HCT116 (cell line): Measurements from ENCODE around the gene ALDH4A1. TPM values are rescaled to one million over a fixed set of nuclear protein-coding genes. Genes with fewer than 3 reads are reported as not detected.

ENCODE experiments used
- ATAC-seq: fragments of 200-7000 bp; cut with Tn5 transposase; 2 replicates; pipeline ENCODE4 v1.9.1; 2020; ENCODE audit warnings: mild to moderate bottlenecking, moderate library complexity
- BruUV-seq: library from RNA; stranded (reverse); fragments of 400-500 nt; replicated peaks from 2 replicates; lab custom pipeline; 2021; lab: Mats Ljungman, UMichigan
- CTCF ChIA-PET: fragments of 300-600 bp; sonication (Branson Sonifier 250); formaldehyde crosslinking; loops from one replicate; lab custom pipeline; 2021; ENCODE audit warnings: antibody characterized with exemption; lab: Charles Lee
- POLR2A ChIA-PET: fragments of 300-600, 350-600 bp; sonication (Branson Sonifier 250); formaldehyde crosslinking; loops from one replicate; lab custom pipeline; 2021; ENCODE audit warnings: antibody characterized with exemption; lab: Charles Lee
- RAD21 ChIA-PET, 2 experiments: fragments of 300-600 bp; sonication (Branson Sonifier 250); formaldehyde crosslinking; loops; one replicate each; lab custom pipeline; 2023; ENCODE audit warnings: low total read pairs in 2 of 2; ENCODE audit not compliant: uncharacterized antibody in 2 of 2, unreplicated experiment in 2 of 2, low non-redundant PET in 1 of 2; lab: Charles Lee
- DNase-seq: peaks from one replicate; pipeline ENCODE4 v3.0.0-alpha.2; 2010; ENCODE audit warnings: low read depth, low spot score
- H2AFZ ChIP-seq: fragments of 200-600 bp; shearing (Covaris generic), sonication (generic); 2 replicates; pipeline ENCODE4 v1.6.1; 2017; ENCODE audit warnings: low read depth, mixed run types, mixed read lengths, antibody characterized with exemption, low read length; ENCODE audit not compliant: poor library complexity, severe bottlenecking
- H3K27ac ChIP-seq: 2 replicates; pipeline ENCODE4 v1.5.1; 2012; ENCODE audit warnings: low read depth, low read length
- H3K27me3 ChIP-seq: fragments of 200-600 bp; sonication (generic); 2 replicates; pipeline ENCODE4 v1.6.1; 2016; ENCODE audit warnings: mixed run types, low read length, mixed read lengths; ENCODE audit not compliant: insufficient read depth
- H3K36me3 ChIP-seq, 2 experiments: fragments of 200-500 bp in 1 of 2; fragments of 200-600 bp in 1 of 2; sonication (Bioruptor generic) in 1 of 2; sonication (generic) in 1 of 2; 2 replicates each; pipeline versions ENCODE4 v1.5.1 to v1.6.1; 2014 to 2016; ENCODE audit warnings: low read length in 2 of 2, inconsistent platforms in 1 of 2, mixed read lengths in 1 of 2, mixed run types in 1 of 2; ENCODE audit not compliant: insufficient read depth in 2 of 2, control insufficient read depth in 1 of 2
- H3K4me1 ChIP-seq, 2 experiments: fragments of 200-600 bp in 1 of 2; sonication (generic) in 1 of 2; 2 replicates each; pipeline versions ENCODE4 v1.5.1 to v1.6.1; 2012 to 2017; ENCODE audit warnings: low read length in 2 of 2, inconsistent platforms in 1 of 2, mild to moderate bottlenecking in 1 of 2, mixed read lengths in 1 of 2, mixed run types in 1 of 2, moderate library complexity in 1 of 2; ENCODE audit not compliant: insufficient read depth in 2 of 2, control insufficient read depth in 1 of 2
- H3K4me2 ChIP-seq: fragments of 200-600 bp; sonication (generic); 2 replicates; pipeline ENCODE4 v1.6.1; 2017; ENCODE audit warnings: mixed run types, low read length, mixed read lengths
- H3K4me3 ChIP-seq, 2 experiments: fragments of 200-600 bp in 1 of 2; sonication (generic) in 1 of 2; replicated peaks in 1 of 2; 2 replicates each; pipeline ENCODE4 v1.5.1; 2011 to 2016; ENCODE audit warnings: low read length in 2 of 2, control low read depth in 1 of 2, low read depth in 1 of 2, mild to moderate bottlenecking in 1 of 2, mixed read lengths in 1 of 2, mixed run types in 1 of 2
- H3K79me2 ChIP-seq: fragments of 200-600 bp; sonication (generic); 2 replicates; pipeline ENCODE4 v1.6.1; 2017; ENCODE audit warnings: mild to moderate bottlenecking, mixed run types, low read length, moderate library complexity, mixed read lengths; ENCODE audit not compliant: insufficient read depth
- H3K9ac ChIP-seq: fragments of 200-600 bp; sonication (generic); 2 replicates; pipeline ENCODE4 v1.6.1; 2016; ENCODE audit warnings: low read length, mixed read lengths
- H3K9me2 ChIP-seq: fragments of 200-600 bp; sonication (generic), shearing (Covaris generic); 2 replicates; pipeline ENCODE4 v1.6.1; 2017; ENCODE audit warnings: mixed run types, mild to moderate bottlenecking, moderate library complexity; ENCODE audit not compliant: insufficient read depth
- H3K9me3 ChIP-seq, 2 experiments: fragments of 200-500 bp in 1 of 2; fragments of 200-600 bp in 1 of 2; sonication (Bioruptor generic) in 1 of 2; sonication (generic) in 1 of 2; 2 replicates each; pipeline ENCODE4 v1.6.1; 2014 to 2017; ENCODE audit warnings: low read length in 2 of 2, mixed read lengths in 2 of 2, inconsistent platforms in 1 of 2, low read depth in 1 of 2, mild to moderate bottlenecking in 1 of 2, mixed run types in 1 of 2, moderate library complexity in 1 of 2; ENCODE audit not compliant: control insufficient read depth in 1 of 2, insufficient read depth in 1 of 2
- H4K20me1 ChIP-seq: fragments of 200-600 bp; sonication (generic), shearing (Covaris generic); 2 replicates; pipeline ENCODE4 v1.6.1; 2017; ENCODE audit warnings: mixed run types, mild to moderate bottlenecking, moderate library complexity; ENCODE audit not compliant: insufficient read depth
- CEBPB ChIP-seq: IDR thresholded peaks from 2 replicates; pipeline ENCODE4 v1.6.1; 2012; ENCODE audit warnings: low read depth
- EZH2phosphoT487 ChIP-seq: fragments of 200-600 bp; IDR thresholded peaks from 2 replicates; pipeline ENCODE4 v1.6.1; 2018; ENCODE audit warnings: antibody characterized with exemption, borderline replicate concordance
- JUND ChIP-seq: IDR thresholded peaks from 2 replicates; pipeline ENCODE4 v1.6.1; 2012
- RAD21 ChIP-seq: IDR thresholded peaks from 2 replicates; pipeline ENCODE4 v1.6.1; 2012; ENCODE audit warnings: low read depth, mild to moderate bottlenecking
- SIN3A ChIP-seq: IDR thresholded peaks from 2 replicates; pipeline ENCODE4 v1.6.1; 2012; ENCODE audit warnings: low read depth
- YY1 ChIP-seq: IDR thresholded peaks from 2 replicates; pipeline ENCODE4 v1.6.1; 2011; ENCODE audit warnings: low read length, low read depth, moderate library complexity, mild to moderate bottlenecking; ENCODE audit not compliant: insufficient replicate concordance; ENCODE audit errors: extremely low read depth
- intact Hi-C: fragments of 100-400 bp; cut with micrococcal nuclease; formaldehyde crosslinking; loops from 2 replicates; pipeline ENCODE4 v1.10.0; 2022
- total RNA-seq: library from RNA; stranded (reverse); gene quantifications from one replicate; pipeline ENCODE4 v1.2.1, GENCODE V29; 2021; ENCODE audit not compliant: unreplicated experiment
- TF ChIP-seq, protein P1 (sequence below), 3 experiments: fragments of 200-600 bp in 1 of 3; sonication (generic) in 1 of 3; IDR thresholded peaks in 2 of 3; conservative IDR thresholded peaks in 1 of 3; 2 replicates each; pipeline ENCODE4 v1.5.1; 2012 to 2017; ENCODE audit warnings: low read depth in 2 of 3, low read length in 2 of 3, antibody characterized with exemption in 1 of 3, borderline replicate concordance in 1 of 3, control low read depth in 1 of 3, mild to moderate bottlenecking in 1 of 3, mixed read lengths in 1 of 3, mixed run types in 1 of 3, moderate library complexity in 1 of 3; ENCODE audit not compliant: insufficient read depth in 1 of 3

Gene ALDH4A1
- total RNA-seq, 1 experiment from 2014 or later, result 12.6 TPM

DNA sequence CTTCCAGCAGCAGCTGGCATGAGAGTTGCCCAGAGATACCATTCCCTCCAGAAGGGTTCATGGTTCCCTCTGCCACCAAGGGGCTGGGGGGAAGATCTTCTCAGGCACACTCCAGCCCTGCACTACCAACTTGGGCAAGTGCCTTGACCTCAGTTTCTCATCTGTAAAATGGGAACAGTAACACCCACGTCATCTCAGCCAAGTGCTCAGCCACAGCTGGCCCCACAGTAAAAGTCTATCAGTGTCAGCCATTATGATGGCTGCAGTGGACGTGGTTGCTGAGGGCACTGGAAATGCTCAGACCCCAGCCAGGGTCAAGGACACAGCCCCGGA is 26.6 kb downstream of the ALDH4A1 start:
- intact Hi-C loops, result loop anchor here (1.0 to 2.0 kb wide), 2 partner anchors 55 to 278 kb away; no protein-coding TSS in a partner anchor
- Histone ChIP-seq H2AFZ (no peak overlapping the region), H3K27me3 (no peaks in the 10 kb centered on the region), H3K4me2 (no peak overlapping the region), H3K9ac (no peak overlapping the region), H3K9me2 (no peaks in the 10 kb centered on the region), H3K9me3 (no peaks in the 10 kb centered on the region), H3K36me3 (no peaks in the 10 kb centered on the region), H3K4me1 (peaks cover 0 to 6% of the 10 kb centered on the region in 2 experiments; a peak in 1 of 4 replicates), H3K79me2 (no peaks in the 10 kb centered on the region), H3K4me3 (no peak overlapping the region), H3K27ac (no peak overlapping the region), H4K20me1 (no peaks in the 10 kb centered on the region)
- POLR2A ChIA-PET, result no interaction called here
- no peak for TF ChIP-seq YY1
- ATAC-seq (no peak), DNase-seq (no peak)
- no TSS peak for BruUV-seq
- RAD21 ChIA-PET, result interaction anchor here (1.0 to 1.6 kb wide), 1 partner anchor 278 kb away, joined by 9 to 13 read pairs; no protein-coding TSS in a partner anchor
- CTCF ChIA-PET, result interaction anchor here (0.6 to 4.4 kb wide), 13 partner anchors 8 to 294 kb away, joined by 3 to 61 read pairs (median 4); no protein-coding TSS in a partner anchor

DNA sequence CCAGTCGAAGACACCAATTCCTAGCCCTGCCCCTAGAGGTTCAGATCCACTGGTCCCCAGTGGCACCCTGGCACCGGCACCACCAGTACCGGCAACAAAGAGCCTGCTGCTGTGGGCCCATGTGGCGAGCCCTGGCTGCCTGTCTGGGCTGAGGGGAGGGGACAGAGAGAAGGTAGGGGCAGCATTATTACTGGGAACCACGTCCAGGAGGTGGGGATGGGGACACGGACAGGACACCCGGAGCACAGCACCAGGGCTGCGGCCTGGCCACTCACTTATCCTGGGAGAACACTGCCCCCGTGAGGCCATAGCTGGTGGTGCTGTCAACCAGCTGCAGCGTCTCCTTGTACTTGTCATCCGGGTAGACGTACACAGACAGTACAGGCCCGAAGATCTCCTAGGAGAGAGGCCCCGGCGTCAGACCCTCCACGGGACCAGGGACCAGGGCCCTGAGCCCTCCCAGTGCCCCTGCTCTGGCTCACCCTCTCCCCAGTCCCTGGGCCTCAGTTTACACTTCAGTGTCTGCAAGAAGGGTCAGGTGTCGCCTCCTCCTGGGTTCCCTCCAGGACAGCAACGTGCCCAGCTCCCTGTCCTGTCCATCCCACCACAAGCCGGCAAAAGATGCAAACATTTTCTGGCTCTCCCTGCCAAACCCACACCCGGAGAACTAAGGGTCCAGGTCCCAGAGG is 27.1 kb downstream of the ALDH4A1 start:
- Histone ChIP-seq H3K9me2 (no peaks in the 10 kb centered on the region), H4K20me1 (no peaks in the 10 kb centered on the region), H3K27me3 (no peaks in the 10 kb centered on the region), H3K36me3 (no peaks in the 10 kb centered on the region), H3K27ac (no peak overlapping the region), H3K4me2 (peak overlapping the region; percentile 42; the same call in 1 of the 2 replicates), H3K79me2 (no peaks in the 10 kb centered on the region), H3K4me3 (no peak overlapping the region), H2AFZ (no peak overlapping the region), H3K4me1 (peaks cover 0 to 6% of the 10 kb centered on the region in 2 experiments; a peak in 1 of 4 replicates), H3K9ac (no peak overlapping the region), H3K9me3 (no peaks in the 10 kb centered on the region)
- ChIA-PET POLR2A (no interaction called here), RAD21 (interaction anchor here (1.0 to 1.6 kb wide), 1 partner anchor 278 kb away, joined by 9 to 13 read pairs; no protein-coding TSS in a partner anchor), CTCF (interaction anchor here (0.6 to 4.4 kb wide), 13 partner anchors 8 to 294 kb away, joined by 3 to 61 read pairs (median 4); no protein-coding TSS in a partner anchor)
- TF ChIP-seq CEBPB, result no peak
- no peak for TF ChIP-seq JUND
- TF ChIP-seq, protein P1, sequence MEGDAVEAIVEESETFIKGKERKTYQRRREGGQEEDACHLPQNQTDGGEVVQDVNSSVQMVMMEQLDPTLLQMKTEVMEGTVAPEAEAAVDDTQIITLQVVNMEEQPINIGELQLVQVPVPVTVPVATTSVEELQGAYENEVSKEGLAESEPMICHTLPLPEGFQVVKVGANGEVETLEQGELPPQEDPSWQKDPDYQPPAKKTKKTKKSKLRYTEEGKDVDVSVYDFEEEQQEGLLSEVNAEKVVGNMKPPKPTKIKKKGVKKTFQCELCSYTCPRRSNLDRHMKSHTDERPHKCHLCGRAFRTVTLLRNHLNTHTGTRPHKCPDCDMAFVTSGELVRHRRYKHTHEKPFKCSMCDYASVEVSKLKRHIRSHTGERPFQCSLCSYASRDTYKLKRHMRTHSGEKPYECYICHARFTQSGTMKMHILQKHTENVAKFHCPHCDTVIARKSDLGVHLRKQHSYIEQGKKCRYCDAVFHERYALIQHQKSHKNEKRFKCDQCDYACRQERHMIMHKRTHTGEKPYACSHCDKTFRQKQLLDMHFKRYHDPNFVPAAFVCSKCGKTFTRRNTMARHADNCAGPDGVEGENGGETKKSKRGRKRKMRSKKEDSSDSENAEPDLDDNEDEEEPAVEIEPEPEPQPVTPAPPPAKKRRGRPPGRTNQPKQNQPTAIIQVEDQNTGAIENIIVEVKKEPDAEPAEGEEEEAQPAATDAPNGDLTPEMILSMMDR (IDR thresholded peaks at IDR 0.05 in 2 of 3, conservative IDR thresholded peaks at IDR 0.05 in 1 of 3; ENCODE audit: borderline replicate concordance in 1 of 3, insufficient read depth in 1 of 3, low read depth in 2 of 3, low read length in 2 of 3), result peak; percentile 91 to 94 (median 92)
- TF ChIP-seq RAD21, result peak; percentile 89
- TF ChIP-seq SIN3A, result no peak
- TF ChIP-seq YY1, result peak; percentile 19
- no peak for TF ChIP-seq EZH2phosphoT487
- BruUV-seq, result no TSS peak
- intact Hi-C loops, result loop anchor here (1.0 to 2.0 kb wide), 2 partner anchors 54 to 278 kb away; no protein-coding TSS in a partner anchor
- DNase-seq, result peak; percentile 81
- ATAC-seq, result peak; percentile 97
